Measurements from ENCODE around the gene DCAF17.
"Not testable (repeated sequence)": the region's sequence is repeated elsewhere in the genome, so short reads cannot be mapped to it uniquely, and the experiment has no call there.

DNA sequence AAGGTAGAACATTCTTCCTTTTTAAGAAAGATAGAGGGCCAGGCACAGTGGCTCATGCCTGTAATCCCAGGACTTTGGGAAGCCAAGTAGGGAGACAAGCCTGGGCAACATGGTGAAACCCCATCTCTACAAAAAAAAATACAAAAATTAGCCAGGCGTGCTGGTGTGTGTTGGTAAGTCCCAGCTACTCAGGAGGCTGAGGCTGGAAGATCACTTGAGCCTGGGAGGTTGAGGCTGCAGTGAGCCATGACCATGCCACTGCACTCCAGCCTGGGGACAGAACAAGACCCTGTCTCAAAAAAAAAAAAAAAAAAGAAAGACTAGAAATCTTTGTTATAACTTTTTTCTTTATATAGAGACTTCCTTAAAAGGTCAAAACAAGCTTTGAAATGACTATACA lies 96.8 kb downstream of the DCAF17 start:
- TF ChIP-seq EZH2 (IDR thresholded peaks at IDR 0.05; ENCODE audit: insufficient read depth, poor library complexity, severe bottlenecking); EZH2phosphoT487 (IDR thresholded peaks at IDR 0.05; ENCODE audit: insufficient read depth, low read depth): not testable (repeated sequence)

Data from GM23248 (cell line).